ENCODE data around the gene NRXN3. TPM values are rescaled to one million over a fixed set of nuclear protein-coding genes. Genes with fewer than 3 reads are reported as not detected.

NRXN3 gene
- total and polyA plus RNA-seq, 2 of the 4 experiments (the other 2 are of a cell fraction), result 4.8 to 25.1 TPM

- H4K5ac ChIP-seq (ENCODE audit: low read depth, low read length), result no peak overlapping the region
- in situ Hi-C loops (cut with MboI; ENCODE audit: low sequenced_read_pairs), result no loop called here
- intact Hi-C loops (cut with micrococcal nuclease), result no loop called here
- no peak overlapping the region for H2BK5ac ChIP-seq (ENCODE audit: low read depth, low read length, poor library complexity, severe bottlenecking)
- no peak for ATAC-seq (ENCODE audit: low read depth)
- no peak overlapping the region for H2BK15ac ChIP-seq (ENCODE audit: low read depth, low read length)
- H3K27ac ChIP-seq (ENCODE audit: insufficient read depth, low read length), result no peak overlapping the region
- WGBS, 2 experiments (ENCODE audit: extremely low coverage in 2 of 2, insufficient read length in 1 of 2), result no CpG with 5 or more reads among the region's 1 CpG
- no peaks in the 10 kb centered on the region for H3K27me3 ChIP-seq (ENCODE audit: control insufficient read depth, insufficient read depth, low read length)
- CTCF ChIA-PET, result no interaction called here
- no peak overlapping the region for H2BK20ac ChIP-seq (ENCODE audit: low read depth, low read length)
- H3K79me1 ChIP-seq (ENCODE audit: low read depth in 1 of 2, low read length in 2 of 2), result no peaks in the 10 kb centered on the region
- no peak overlapping the region for H3K56ac ChIP-seq (ENCODE audit: extremely low read depth, insufficient read depth, low read length)
- dilution Hi-C loops (cut with HindIII; ENCODE audit: low sequenced_read_pairs, unreplicated experiment), result no loop called here
- no peak overlapping the region for H3K23ac ChIP-seq (ENCODE audit: low read depth, low read length)
- no peak overlapping the region for H3K4me2 ChIP-seq (ENCODE audit: low read depth, low read length)
- no peak overlapping the region for H3K14ac ChIP-seq (replicated peaks; ENCODE audit: low read depth, low read length)
- no peaks in the 10 kb centered on the region for H3K4me1 ChIP-seq (ENCODE audit: control insufficient read depth, insufficient read depth, low read length)
- BruUV-seq (replicated peaks), result no TSS peak
- no peaks in the 10 kb centered on the region for H3K36me3 ChIP-seq (ENCODE audit: control insufficient read depth, insufficient read depth, low read length)
- H2BK120ac ChIP-seq (ENCODE audit: low read depth, low read length), result no peak overlapping the region
- DNase-seq, result no peak
- TF ChIP-seq, protein P1, sequence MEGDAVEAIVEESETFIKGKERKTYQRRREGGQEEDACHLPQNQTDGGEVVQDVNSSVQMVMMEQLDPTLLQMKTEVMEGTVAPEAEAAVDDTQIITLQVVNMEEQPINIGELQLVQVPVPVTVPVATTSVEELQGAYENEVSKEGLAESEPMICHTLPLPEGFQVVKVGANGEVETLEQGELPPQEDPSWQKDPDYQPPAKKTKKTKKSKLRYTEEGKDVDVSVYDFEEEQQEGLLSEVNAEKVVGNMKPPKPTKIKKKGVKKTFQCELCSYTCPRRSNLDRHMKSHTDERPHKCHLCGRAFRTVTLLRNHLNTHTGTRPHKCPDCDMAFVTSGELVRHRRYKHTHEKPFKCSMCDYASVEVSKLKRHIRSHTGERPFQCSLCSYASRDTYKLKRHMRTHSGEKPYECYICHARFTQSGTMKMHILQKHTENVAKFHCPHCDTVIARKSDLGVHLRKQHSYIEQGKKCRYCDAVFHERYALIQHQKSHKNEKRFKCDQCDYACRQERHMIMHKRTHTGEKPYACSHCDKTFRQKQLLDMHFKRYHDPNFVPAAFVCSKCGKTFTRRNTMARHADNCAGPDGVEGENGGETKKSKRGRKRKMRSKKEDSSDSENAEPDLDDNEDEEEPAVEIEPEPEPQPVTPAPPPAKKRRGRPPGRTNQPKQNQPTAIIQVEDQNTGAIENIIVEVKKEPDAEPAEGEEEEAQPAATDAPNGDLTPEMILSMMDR (conservative IDR thresholded peaks at IDR 0.05; ENCODE audit: low read depth, low read length), result no peak
- TF ChIP-seq MAZ (IDR thresholded peaks at IDR 0.05; ENCODE audit: borderline replicate concordance, low read depth, low read length), result no peak
- TF ChIP-seq CEBPB (IDR thresholded peaks at IDR 0.05; ENCODE audit: low read depth, low read length), result no peak
- no peak for TF ChIP-seq BHLHE40 (IDR thresholded peaks at IDR 0.05; ENCODE audit: low read depth, low read length)
- TF ChIP-seq NFE2L2 (IDR thresholded peaks at IDR 0.05; ENCODE audit: low read depth, low read length), result no peak
- no peak for TF ChIP-seq RFX5 (IDR thresholded peaks at IDR 0.05; ENCODE audit: low read depth, low read length)
- TF ChIP-seq, protein P2, sequence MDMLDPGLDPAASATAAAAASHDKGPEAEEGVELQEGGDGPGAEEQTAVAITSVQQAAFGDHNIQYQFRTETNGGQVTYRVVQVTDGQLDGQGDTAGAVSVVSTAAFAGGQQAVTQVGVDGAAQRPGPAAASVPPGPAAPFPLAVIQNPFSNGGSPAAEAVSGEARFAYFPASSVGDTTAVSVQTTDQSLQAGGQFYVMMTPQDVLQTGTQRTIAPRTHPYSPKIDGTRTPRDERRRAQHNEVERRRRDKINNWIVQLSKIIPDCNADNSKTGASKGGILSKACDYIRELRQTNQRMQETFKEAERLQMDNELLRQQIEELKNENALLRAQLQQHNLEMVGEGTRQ (IDR thresholded peaks at IDR 0.05; ENCODE audit: low read depth, low read length), result no peak
- no peak for TF ChIP-seq MAFK (IDR thresholded peaks at IDR 0.05; ENCODE audit: low read depth, low read length)
- no peak for TF ChIP-seq ELK1 (IDR thresholded peaks at IDR 0.05; ENCODE audit: borderline replicate concordance, low read depth, low read length)
- TF ChIP-seq SMC3 (IDR thresholded peaks at IDR 0.05; ENCODE audit: low read depth, low read length), result no peak
- no peak for TF ChIP-seq FOS (IDR thresholded peaks at IDR 0.05; ENCODE audit: low read depth, low read length)
- no peak for TF ChIP-seq MXI1 (IDR thresholded peaks at IDR 0.05; ENCODE audit: borderline replicate concordance, low read depth, low read length)
- no peak overlapping the region for H4K91ac ChIP-seq (ENCODE audit: insufficient read depth, low read depth, low read length)
- H3K9me1 ChIP-seq (ENCODE audit: insufficient read depth, low read length), result no peaks in the 10 kb centered on the region
- no peaks in the 10 kb centered on the region for H4K20me1 ChIP-seq (ENCODE audit: insufficient read depth, low read length)
- H3K4ac ChIP-seq (ENCODE audit: low read depth, low read length), result no peak overlapping the region
- no peak overlapping the region for H3K4me3 ChIP-seq (ENCODE audit: insufficient read depth, low read depth, low read length)
- H4K8ac ChIP-seq (ENCODE audit: low read depth in 2 of 2, low read length in 2 of 2), result no peak overlapping the region
- H2AFZ ChIP-seq (replicated peaks; ENCODE audit: low read length, poor library complexity), result no peak overlapping the region
- H3K9ac ChIP-seq (ENCODE audit: low read depth, low read length), result no peak overlapping the region
- no peak overlapping the region for H2AK9ac ChIP-seq (replicated peaks; ENCODE audit: low read depth, low read length, poor library complexity)
- POLR2A ChIA-PET (ENCODE audit: unreplicated experiment), result no interaction called here
- no peak overlapping the region for H2AK5ac ChIP-seq (ENCODE audit: low read depth, low read length)
- no peak overlapping the region for H3K18ac ChIP-seq (ENCODE audit: low read depth, low read length)
- H3K9me3 ChIP-seq (ENCODE audit: control insufficient read depth, insufficient read depth, low read length), result 0 out of 2 replicates have a peak, but pooled peaks cover 2% of the 10 kb centered on the region
Observed at GRCh38 chr14:78664841-78665240, 494.7 kb downstream of the NRXN3 start.

All from IMR-90 (cell line).